Right ventricle myocardium superior (tissue), 1 donor: ENCODE data around the gene TOP3B. TPM values are rescaled to one million over a fixed set of nuclear protein-coding genes. Genes with fewer than 3 reads are reported as not detected.
"Not testable (repeated sequence)": the region's sequence is repeated elsewhere in the genome, so short reads cannot be mapped to it uniquely, and the experiment has no call there.

Experiments used
- ATAC-seq: fragments of 200-7000 bp; cut with Tn5 transposase; one replicate; pipeline ENCODE4 v1.9.1; 2020; ENCODE audit warnings: mild to moderate bottlenecking; ENCODE audit not compliant: poor library complexity
- DNase-seq: peaks from one replicate; pipeline ENCODE4 v3.0.0-alpha.2; 2020
- intact Hi-C: fragments of 100-400 bp; cut with DNase I; formaldehyde crosslinking; loops from one replicate; pipeline ENCODE4 v1.11.2; 2022
- total RNA-seq: library from RNA; stranded (reverse); fragmentation: NEBNext Ultra II Directional; extraction: Animal tissue kit (Norgen Biotek cat#: 25700); gene quantifications from one replicate; pipeline ENCODE4 v1.2.1, GENCODE V29; 2021
- donor health status: DM: no; HTN: yes; CAD: no; lungs with severe emphysema.

TOP3B gene
- total RNA-seq, 1 donor from 2014 or later = 9.0 TPM

- not testable (repeated sequence) for DNase-seq, ATAC-seq
- intact Hi-C loops = loop anchor here (2.0 kb wide), 1 partner anchor 227 kb away; no protein-coding TSS in a partner anchor
Observed at GRCh38 chr22:21939935-21940334, 42.7 kb downstream of the TOP3B start.

- no peak for ATAC-seq
- DNase-seq = peak; percentile 54
- intact Hi-C loops = loop anchor here (2.0 kb wide), 1 partner anchor 227 kb away; no protein-coding TSS in a partner anchor
Observed at GRCh38 chr22:21939461-21939913, 43.1 kb downstream of the TOP3B start.

- no peak for DNase-seq
- no peak for ATAC-seq
- intact Hi-C loops = loop anchor here (2.0 kb wide), 1 partner anchor 226 kb away; no protein-coding TSS in a partner anchor
Observed at GRCh38 chr22:21938906-21939305, 43.7 kb downstream of the TOP3B start.

- intact Hi-C loops = loop anchor here (2.0 kb wide), 1 partner anchor 225 kb away; no protein-coding TSS in a partner anchor
- DNase-seq (peak; percentile 97), ATAC-seq (peak; percentile 95)
Observed at GRCh38 chr22:21938071-21938822, 44.3 kb downstream of the TOP3B start.

GRCh38 chr22:21937821-21938070, 44.8 kb downstream of the TOP3B start:
- ATAC-seq = peak; percentile 40
- no peak for DNase-seq
- intact Hi-C loops = loop anchor here (2.0 kb wide), 1 partner anchor 225 kb away; no protein-coding TSS in a partner anchor

GRCh38 chr22:21937041-21937820, 45.4 kb downstream of the TOP3B start:
- intact Hi-C loops = no loop called here
- DNase-seq = peak; percentile 64
- no peak for ATAC-seq

GRCh38 chr22:21936151-21936775, 46.3 kb downstream of the TOP3B start:
- DNase-seq (peak; percentile 78), ATAC-seq (peak; percentile 8)
- intact Hi-C loops = no loop called here

GRCh38 chr22:21933910-21934309, 48.7 kb downstream of the TOP3B start:
- ATAC-seq (no peak), DNase-seq (no peak)
- intact Hi-C loops = no loop called here

GRCh38 chr22:21933413-21933812, 49.2 kb downstream of the TOP3B start:
- DNase-seq = no peak
- ATAC-seq = no peak
- intact Hi-C loops = no loop called here

- DNase-seq = no peak
- intact Hi-C loops = no loop called here
Observed at GRCh38 chr22:21932347-21932746, 50.2 kb downstream of the TOP3B start.

GRCh38 chr22:21931056-21931455, 51.5 kb downstream of the TOP3B start:
- intact Hi-C loops = no loop called here
- no peak for ATAC-seq
- DNase-seq = no peak

More at GRCh38 chr22:21932347-21932746, 50.2 kb downstream of the TOP3B start:
- no peak for ATAC-seq

GRCh38 chr22:21929253-21929652, 53.3 kb downstream of the TOP3B start:
- ATAC-seq (no peak), DNase-seq (no peak)
- intact Hi-C loops = no loop called here

GRCh38 chr22:21928048-21928447, 54.5 kb downstream of the TOP3B start:
- intact Hi-C loops = no loop called here
- ATAC-seq = no peak
- no peak for DNase-seq

GRCh38 chr22:21927174-21927823, 55.3 kb downstream of the TOP3B start:
- no peak for ATAC-seq
- no peak for DNase-seq
- intact Hi-C loops = no loop called here

GRCh38 chr22:21926728-21927127, 55.9 kb downstream of the TOP3B start:
- intact Hi-C loops = no loop called here
- DNase-seq = no peak
- no peak for ATAC-seq

- ATAC-seq (no peak), DNase-seq (no peak)
- intact Hi-C loops = no loop called here
Observed at GRCh38 chr22:21923163-21923561, 59.4 kb downstream of the TOP3B start.

GRCh38 chr22:21922370-21923162, 60.0 kb downstream of the TOP3B start:
- DNase-seq (no peak), ATAC-seq (no peak)
- intact Hi-C loops = no loop called here

- ATAC-seq (no peak), DNase-seq (no peak)
- intact Hi-C loops = no loop called here
Observed at GRCh38 chr22:21921729-21922128, 60.9 kb downstream of the TOP3B start.
